GM12878 (cell line): ENCODE measurements around the gene SLC43A1. TPM values are rescaled to one million over a fixed set of nuclear protein-coding genes. Genes with fewer than 3 reads are reported as not detected.

ENCODE experiments used
- ASH2L ChIP-seq: fragments of 300-600, 200-600 bp; sonication (generic); IDR thresholded peaks from 2 replicates; pipeline ENCODE4 v1.6.1; 2017; ENCODE audit warnings: low read depth, mild to moderate bottlenecking, borderline replicate concordance
- CBFB ChIP-seq: IDR thresholded peaks from 2 replicates; pipeline ENCODE4 v1.6.1; 2016; ENCODE audit warnings: antibody characterized with exemption, low read depth
- CREB1 ChIP-seq: IDR thresholded peaks from 2 replicates; pipeline ENCODE4 v1.6.1; 2012; ENCODE audit warnings: low read depth, mild to moderate bottlenecking, inconsistent platforms
- EED ChIP-seq: sonication (generic); IDR thresholded peaks from 2 replicates; pipeline ENCODE4 v1.6.1; 2016; ENCODE audit warnings: antibody characterized with exemption, low read depth
- ELK1 ChIP-seq: IDR thresholded peaks from 2 replicates; pipeline ENCODE4 v1.6.1; 2012; ENCODE audit warnings: low read depth, low read length, improper control_type of control experiment
- EZH2 ChIP-seq: IDR thresholded peaks from 2 replicates; pipeline ENCODE4 v1.6.1; 2012; ENCODE audit warnings: low read depth, mild to moderate bottlenecking, control low read depth, inconsistent platforms, low read length, borderline replicate concordance; ENCODE audit not compliant: control insufficient read depth
- FOS ChIP-seq: IDR thresholded peaks from 3 replicates; pipeline ENCODE4 v1.6.1; 2011; ENCODE audit warnings: borderline replicate concordance; ENCODE audit not compliant: insufficient read length; ENCODE audit errors: extremely low read depth
- FOXK2 ChIP-seq: fragments of 450-650 bp; IDR thresholded peaks from 2 replicates; pipeline ENCODE4 v1.6.1; 2017; ENCODE audit warnings: mild to moderate bottlenecking, moderate library complexity
- FOXM1 ChIP-seq: IDR thresholded peaks from 2 replicates; pipeline ENCODE4 v1.6.1; 2012; ENCODE audit warnings: low read depth, mild to moderate bottlenecking, inconsistent platforms, low read length, moderate library complexity
- HDAC2 ChIP-seq: fragments of 200-600 bp; sonication (generic); IDR thresholded peaks from 2 replicates; pipeline ENCODE4 v1.6.1; 2017
- HDAC6 ChIP-seq: fragments of 200-600 bp; sonication (generic); IDR thresholded peaks from one replicate; pipeline ENCODE4 v1.8.0; 2017; ENCODE audit warnings: antibody characterized with exemption; ENCODE audit not compliant: unreplicated experiment
- IKZF2 ChIP-seq, 2 experiments: fragments of 450-650 bp; IDR thresholded peaks; 2 replicates each; pipeline ENCODE4 v1.6.1; 2017; ENCODE audit warnings: mild to moderate bottlenecking in 2 of 2, moderate library complexity in 2 of 2
- LARP7 ChIP-seq: fragments of 450-650 bp; IDR thresholded peaks from 2 replicates; pipeline ENCODE4 v1.6.1; 2017; ENCODE audit warnings: mild to moderate bottlenecking
- MXI1 ChIP-seq: fragments of 150-350 bp; IDR thresholded peaks from 2 replicates; pipeline ENCODE4 v1.6.1; 2011; ENCODE audit warnings: low read depth, mild to moderate bottlenecking, inconsistent platforms, low read length, improper control_type of control experiment
- NR2F1 ChIP-seq: fragments of 450-650 bp; conservative IDR thresholded peaks from 2 replicates; pipeline ENCODE4 v1.6.1; 2017; ENCODE audit warnings: mild to moderate bottlenecking
- PKNOX1 ChIP-seq: fragments of 450-650 bp; IDR thresholded peaks from 2 replicates; pipeline ENCODE4 v1.6.1; 2016; ENCODE audit warnings: mild to moderate bottlenecking
- RCOR1 ChIP-seq: conservative IDR thresholded peaks from 2 replicates; pipeline ENCODE4 v1.6.1; 2012; ENCODE audit warnings: low read depth, low read length, improper control_type of control experiment
- RELA ChIP-seq: fragments of 450-650 bp; IDR thresholded peaks from 2 replicates; pipeline ENCODE4 v1.8.0; 2014; ENCODE audit warnings: borderline replicate concordance; ENCODE audit not compliant: partially characterized antibody
- RUNX3 ChIP-seq: IDR thresholded peaks from 2 replicates; pipeline ENCODE4 v1.6.1; 2012; ENCODE audit warnings: low read length, inconsistent platforms
- SIN3A ChIP-seq: IDR thresholded peaks from 2 replicates; pipeline ENCODE4 v1.6.1; 2012; ENCODE audit warnings: low read depth, low read length, improper control_type of control experiment
- SMC3 ChIP-seq: IDR thresholded peaks from 2 replicates; pipeline ENCODE4 v1.6.1; 2011; ENCODE audit warnings: low read length, improper control_type of control experiment, borderline replicate concordance
- SP1 ChIP-seq: IDR thresholded peaks from one replicate; pipeline ENCODE4 v1.6.1; 2011; ENCODE audit warnings: low read depth, low read length
- SRF ChIP-seq, 2 experiments: IDR thresholded peaks; 2 replicates each; pipeline ENCODE4 v1.6.1; 2011; ENCODE audit warnings: low read depth in 2 of 2, low read length in 2 of 2, mild to moderate bottlenecking in 1 of 2, moderate library complexity in 1 of 2
- STAT3 ChIP-seq: IDR thresholded peaks from 2 replicates; pipeline ENCODE4 v1.6.1; 2011; ENCODE audit warnings: low read depth, low read length, improper control_type of control experiment
- SUPT20H ChIP-seq: IDR thresholded peaks from 2 replicates; pipeline ENCODE4 v1.6.1; 2011; ENCODE audit warnings: low read depth, mild to moderate bottlenecking, low read length, moderate library complexity, borderline replicate concordance; ENCODE audit not compliant: control insufficient read depth
- ZBTB4 ChIP-seq: fragments of 450-650 bp; formaldehyde crosslinking; IDR thresholded peaks from 2 replicates; pipeline ENCODE4 v1.4.0; 2022; ENCODE audit warnings: mild to moderate bottlenecking, moderate library complexity
- ZNF274 ChIP-seq: IDR thresholded peaks from one replicate; pipeline ENCODE4 v1.8.0; 2011; ENCODE audit not compliant: insufficient read length, insufficient read depth
- polyA plus RNA-seq, 11 experiments: library from polyadenylated mRNA; depleted of rRNA in 4 of 11; unstranded in 6 of 11; stranded (reverse) in 5 of 11; fragments of >200 nt; fragmentation: Nextera tagmentation in 4 of 11; fragmentation: Illumina TruSeq in 1 of 11; extraction: Ambion mirVana in 4 of 11; extraction: Trizol in 1 of 11; gene quantifications; 1 replicate in 1 of 11; 2 replicates in 10 of 11; pipeline versions ENCODE4 v1.2.1 to v1.2.3, GENCODE V29; 2011 to 2016; ENCODE audit warnings: inconsistent platforms in 2 of 11, missing spikeins in 2 of 11, low read depth in 1 of 11
- total RNA-seq, 4 experiments: library from RNA; depleted of rRNA in 3 of 4; stranded (reverse); fragments of >200 nt in 3 of 4; fragmentation: Illumina TruSeq in 1 of 4; extraction: Trizol in 1 of 4; gene quantifications; 2 replicates each; pipeline versions ENCODE4 v1.2.1 to v1.2.3, GENCODE V29; 2013 to 2021

The SLC43A1 gene
- total and polyA plus RNA-seq, 10 of the 15 experiments (the other 5 are each of a cell fraction or from before 2014, with no cell fraction given), result 1.0 to 17.8 (median 12.6) TPM

GRCh38 chr11:57530596-57531507 lies 15.3 kb upstream of the SLC43A1 start, which contains the start of gene TIMM10 (continued):
- TF ChIP-seq HDAC2 (no peak), ELK1 (peak; percentile 90), FOXK2 (no peak), SIN3A (peak; percentile 78), SP1 (no peak), RUNX3 (peak; percentile 36; the same call in 1 of the 2 replicates), NR2F1 (no peak), ASH2L (no peak), MXI1 (peak; percentile 97), RELA (no peak), FOXM1 (peak; percentile 73; the same call in 1 of the 2 replicates), STAT3 (0 out of 2 replicates have a peak, but pooled peaks have one; percentile 15), CREB1 (peak; percentile 76), SRF (IDR thresholded peaks at IDR 0.05; ENCODE audit: low read depth in 2 of 2, low read length in 2 of 2) (no peak), SUPT20H (no peak), EED (no peak), CBFB (peak; percentile 29; the same call in 1 of the 2 replicates), LARP7 (no peak), RCOR1 (no peak), ZBTB4 (no peak), HDAC6 (no peak), SMC3 (no peak; the same call in 1 of the 2 replicates), FOS (no peak), PKNOX1 (peak; percentile 80), IKZF2 (IDR thresholded peaks at IDR 0.05) (no peak; a peak in 1 of 4 replicates), ZNF274 (no peak), EZH2 (no peak)
